ENCODE results near the gene MUS81. TPM values are rescaled to one million over a fixed set of nuclear protein-coding genes. Genes with fewer than 3 reads are reported as not detected.

The MUS81 gene
- total RNA-seq, 2 donors from 2014 or later, result 80.6 to 94.8 TPM

- no peak overlapping the region for H3K27ac Mint-ChIP-seq
- H3K36me3 Mint-ChIP-seq (ENCODE audit: insufficient read depth in 2 of 2), result peaks cover 2 to 13% of the 10 kb centered on the region in 2 donors
- no peaks in the 10 kb centered on the region for H3K9me3 Mint-ChIP-seq
- H3K4me3 Mint-ChIP-seq, result no peak overlapping the region
- ATAC-seq (replicated peaks in 1 of 2), result no peak
- no peaks in the 10 kb centered on the region for H3K27me3 Mint-ChIP-seq (ENCODE audit: low read depth)
- peaks cover 27% of the 10 kb centered on the region for H3K4me1 Mint-ChIP-seq (ENCODE audit: low read depth)
- peak in 1 of 2 donors; percentile 37 for DNase-seq
Measured at GRCh38 chr11:65867284-65868071, 7.2 kb downstream of the MUS81 start.

- no peak for ATAC-seq (replicated peaks in 1 of 2)
- no peak for DNase-seq
Measured at GRCh38 chr11:65868076-65868667, 7.9 kb downstream of the MUS81 start.

GRCh38 chr11:65868907-65869306 is 8.7 kb downstream of the MUS81 start:
- no peak overlapping the region for H3K27ac Mint-ChIP-seq
- ATAC-seq (replicated peaks in 1 of 2), result no peak
- DNase-seq, result no peak
- H3K9me3 Mint-ChIP-seq, result no peaks in the 10 kb centered on the region
- no peak overlapping the region for H3K4me3 Mint-ChIP-seq
- H3K4me1 Mint-ChIP-seq (ENCODE audit: low read depth), result peaks cover 23% of the 10 kb centered on the region
- no peaks in the 10 kb centered on the region for H3K27me3 Mint-ChIP-seq (ENCODE audit: low read depth)
- H3K36me3 Mint-ChIP-seq (ENCODE audit: insufficient read depth in 2 of 2), result peaks cover 0 to 7% of the 10 kb centered on the region in 2 donors

More at GRCh38 chr11:65868076-65868667, 7.9 kb downstream of the MUS81 start:
- Mint-ChIP-seq H3K27ac (no peak overlapping the region), H3K4me1 (ENCODE audit: low read depth) (peaks cover 25% of the 10 kb centered on the region), H3K36me3 (ENCODE audit: insufficient read depth in 2 of 2) (peaks cover 0 to 9% of the 10 kb centered on the region in 2 donors), H3K9me3 (no peaks in the 10 kb centered on the region), H3K4me3 (no peak overlapping the region), H3K27me3 (ENCODE audit: low read depth) (no peaks in the 10 kb centered on the region)

- Mint-ChIP-seq H3K27me3 (ENCODE audit: low read depth) (no peaks in the 10 kb centered on the region), H3K36me3 (ENCODE audit: insufficient read depth in 2 of 2) (peaks cover 0 to 7% of the 10 kb centered on the region in 2 donors), H3K27ac (no peak overlapping the region), H3K4me3 (no peak overlapping the region), H3K4me1 (ENCODE audit: low read depth) (peaks cover 23% of the 10 kb centered on the region), H3K9me3 (no peaks in the 10 kb centered on the region)
- no peak for ATAC-seq (replicated peaks in 1 of 2)
- DNase-seq, result no peak
Measured at GRCh38 chr11:65869643-65870306, 9.5 kb downstream of the MUS81 start.

GRCh38 chr11:65870307-65870658 is 10.1 kb downstream of the MUS81 start:
- ATAC-seq (replicated peaks in 1 of 2), result no peak
- Mint-ChIP-seq H3K4me3 (no peak overlapping the region), H3K27ac (no peak overlapping the region)

DNA sequence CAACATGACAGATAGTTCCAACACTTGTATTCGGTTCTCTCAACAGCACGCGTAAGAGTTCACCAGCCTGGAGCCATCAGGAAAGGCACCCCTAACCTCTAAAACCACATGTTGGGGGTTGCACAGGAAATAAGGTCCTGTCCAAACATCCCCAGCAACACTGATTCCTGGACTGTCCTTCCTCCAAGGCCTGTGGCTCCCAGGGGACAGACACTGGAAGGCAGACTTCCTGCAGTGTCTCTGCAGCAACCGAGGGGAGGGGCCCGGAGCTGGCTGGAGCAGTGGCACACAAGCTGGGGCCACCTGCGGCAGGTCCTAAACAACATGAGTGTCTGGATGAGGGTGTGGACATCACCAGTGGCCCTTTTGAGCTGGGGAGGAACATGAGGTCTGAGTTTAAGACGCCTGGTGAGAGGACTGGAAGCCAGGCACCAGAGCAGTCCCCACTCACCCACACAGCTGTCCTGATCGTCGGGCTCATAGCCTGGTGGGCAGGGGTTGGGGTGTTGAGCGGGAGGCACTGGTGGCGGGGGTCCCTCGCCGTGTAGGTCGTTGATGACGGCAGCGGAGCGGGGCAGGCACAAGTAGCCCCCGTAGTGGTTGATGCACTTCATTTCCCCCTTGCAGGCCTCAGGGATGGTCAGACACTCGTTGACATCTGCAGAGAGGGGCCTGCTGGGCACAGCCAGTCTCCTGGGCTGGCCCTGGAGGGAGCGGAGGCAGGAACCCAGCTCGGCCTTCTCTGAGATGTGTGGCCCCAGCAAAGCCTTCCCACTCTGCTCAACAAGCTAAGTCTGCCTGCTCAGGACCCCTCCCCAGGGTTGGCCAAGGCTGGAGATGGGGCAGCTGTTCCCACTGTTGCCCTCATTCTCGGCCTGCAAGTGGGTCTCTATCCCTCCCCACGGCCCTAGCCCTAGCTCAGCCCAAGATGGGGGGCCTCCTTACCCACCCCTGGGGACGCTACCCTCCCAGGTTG is 10.8 kb downstream of the MUS81 start:
- ATAC-seq (replicated peaks in 1 of 2) (no peak), DNase-seq (no peak)
- no peaks in the 10 kb centered on the region for H3K9me3 Mint-ChIP-seq
- H3K36me3 Mint-ChIP-seq (ENCODE audit: insufficient read depth in 2 of 2), result peaks cover 0 to 4% of the 10 kb centered on the region in 2 donors
- no peaks in the 10 kb centered on the region for H3K27me3 Mint-ChIP-seq (ENCODE audit: low read depth)
- peaks cover 23% of the 10 kb centered on the region for H3K4me1 Mint-ChIP-seq (ENCODE audit: low read depth)
- peak overlapping the region; percentile 42 to 64 for H3K4me3 Mint-ChIP-seq
- no peak overlapping the region for H3K27ac Mint-ChIP-seq

More at GRCh38 chr11:65870307-65870658, 10.1 kb downstream of the MUS81 start:
- Mint-ChIP-seq H3K36me3 (ENCODE audit: insufficient read depth in 2 of 2) (peaks cover 0 to 4% of the 10 kb centered on the region in 2 donors), H3K9me3 (no peaks in the 10 kb centered on the region), H3K4me1 (ENCODE audit: low read depth) (peaks cover 23% of the 10 kb centered on the region), H3K27me3 (ENCODE audit: low read depth) (no peaks in the 10 kb centered on the region)
- no peak for DNase-seq

GRCh38 chr11:65871811-65872548 is 11.7 kb downstream of the MUS81 start:
- peaks cover 18% of the 10 kb centered on the region for H3K4me1 Mint-ChIP-seq (ENCODE audit: low read depth)
- no peaks in the 10 kb centered on the region for H3K27me3 Mint-ChIP-seq (ENCODE audit: low read depth)
- H3K4me3 Mint-ChIP-seq, result peak overlapping the region; percentile 42 to 64
- DNase-seq (no peak), ATAC-seq (replicated peaks in 1 of 2) (no peak)
- H3K9me3 Mint-ChIP-seq, result no peaks in the 10 kb centered on the region
- no peak overlapping the region for H3K27ac Mint-ChIP-seq
- peaks cover 0 to 4% of the 10 kb centered on the region in 2 donors for H3K36me3 Mint-ChIP-seq (ENCODE audit: insufficient read depth in 2 of 2)

DNA sequence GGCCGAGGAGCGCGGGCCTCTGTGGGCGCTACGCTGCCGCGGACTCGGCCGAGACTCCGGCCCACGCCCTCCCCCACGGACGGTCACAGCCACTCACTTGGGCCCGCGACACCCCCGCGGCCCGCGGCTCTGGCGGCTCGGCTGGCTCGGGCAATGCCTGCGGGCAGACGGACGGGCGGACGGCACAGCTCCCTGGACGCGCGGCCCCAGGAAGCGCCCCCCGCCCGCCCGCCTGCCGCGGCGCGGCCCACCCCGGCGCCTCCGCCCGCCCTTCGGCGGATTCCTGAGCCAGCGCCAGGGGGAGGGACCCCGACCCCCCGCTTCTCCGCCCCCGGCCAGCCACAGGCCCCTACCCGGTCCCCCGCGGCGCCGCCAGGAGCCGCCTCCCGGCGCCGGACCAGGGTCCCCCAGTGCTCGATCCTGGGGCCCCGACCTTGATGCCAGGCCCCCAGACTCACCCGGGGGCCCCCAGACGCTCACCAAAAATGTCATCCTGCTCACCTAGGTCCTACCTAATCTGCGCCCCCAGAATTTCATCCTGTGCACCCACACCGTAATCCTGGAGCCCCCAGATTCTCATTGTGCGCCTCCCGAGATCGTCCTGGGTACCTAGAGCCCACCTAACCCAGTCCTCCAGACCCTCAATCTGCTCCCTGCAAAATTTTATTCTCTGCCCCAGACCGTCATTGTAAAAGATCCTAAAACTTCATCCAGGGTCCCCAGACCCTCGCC is 12.5 kb downstream of the MUS81 start, which contains the start of gene EFEMP2:
EFEMP2 (minus strand) TSS at position 215 of the 732 bp plus-strand sequence. CDS start 446 bp downstream, outside the sequence.
- DNase-seq (no peak), ATAC-seq (replicated peaks in 1 of 2) (peak in 1 of 2 donors; percentile 1)
- H3K36me3 Mint-ChIP-seq (ENCODE audit: insufficient read depth in 2 of 2), result no peaks in the 10 kb centered on the region

DNA sequence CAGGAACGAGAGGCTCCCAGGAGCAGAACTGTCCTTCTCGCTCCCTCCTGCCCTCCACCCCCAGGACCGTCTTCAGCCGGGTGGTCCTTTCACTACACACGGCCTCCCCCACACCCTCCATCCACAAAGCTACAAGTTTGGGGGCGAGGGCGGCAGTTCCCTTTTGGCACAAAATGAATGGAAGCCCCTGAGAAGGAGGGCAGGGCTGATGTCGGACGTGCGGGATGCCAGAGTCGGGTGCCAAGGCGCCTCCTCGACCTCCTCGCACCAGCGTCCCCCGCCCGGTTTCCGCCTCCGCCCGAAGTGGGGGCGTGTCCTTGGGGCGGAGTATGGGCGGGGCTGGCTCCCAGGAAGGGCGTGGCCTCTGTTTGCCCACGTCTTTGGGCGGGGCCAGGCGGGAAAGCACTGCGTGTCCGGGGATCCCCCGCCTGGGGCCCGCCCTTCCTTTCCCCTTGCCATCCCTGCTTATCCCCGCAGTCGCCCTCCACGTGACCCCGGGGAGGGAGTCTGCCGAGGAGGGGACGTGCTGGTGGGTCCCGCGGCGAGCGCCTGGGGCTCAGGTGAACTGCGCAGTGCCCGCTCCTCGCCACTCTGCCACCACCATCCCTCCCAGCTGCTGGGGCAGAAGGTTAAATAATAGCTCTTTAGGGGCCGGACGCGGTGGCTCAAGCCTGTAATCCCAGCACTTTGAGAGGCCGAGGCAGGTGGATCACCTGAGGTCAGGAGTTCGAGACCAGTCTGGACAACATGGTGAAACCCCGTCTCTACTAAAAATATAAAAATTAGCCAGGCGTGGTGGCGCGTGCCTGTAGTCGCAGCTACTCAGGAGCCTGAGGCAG is 13.3 kb downstream of the MUS81 start:
- peak; percentile 96 to 99 for DNase-seq
- Mint-ChIP-seq H3K4me1 (ENCODE audit: low read depth) (peaks cover 14% of the 10 kb centered on the region), H3K36me3 (ENCODE audit: insufficient read depth in 2 of 2) (no peaks in the 10 kb centered on the region), H3K27me3 (ENCODE audit: low read depth) (no peaks in the 10 kb centered on the region), H3K9me3 (no peaks in the 10 kb centered on the region), H3K27ac (peak overlapping the region; percentile 79), H3K4me3 (peak overlapping the region; percentile 95 to 98)
- ATAC-seq (replicated peaks in 1 of 2), result peak; percentile 87 to 88

More for the DNA sequence above, 12.5 kb downstream of the MUS81 start, which contains the start of gene EFEMP2:
- H3K9me3 Mint-ChIP-seq, result no peaks in the 10 kb centered on the region
- H3K27ac Mint-ChIP-seq, result peak within 1 kb of the TSS; percentile 79
- H3K4me3 Mint-ChIP-seq, result peak within 1 kb of the TSS; percentile 95 to 98
- peaks cover 14% of the 10 kb centered on the region for H3K4me1 Mint-ChIP-seq (ENCODE audit: low read depth)
- no peaks in the 10 kb centered on the region for H3K27me3 Mint-ChIP-seq (ENCODE audit: low read depth)

- no peak for DNase-seq
- H3K9me3 Mint-ChIP-seq, result no peaks in the 10 kb centered on the region
Measured at GRCh38 chr11:65879617-65880016, 19.4 kb downstream of the MUS81 start, which contains the start of gene CTSW. Gene CTSW, plus strand, starts transcription at chr11:65879837. Its CDS starts 18 bp downstream, at chr11:65879855.

More at GRCh38 chr11:65879617-65880016, 19.4 kb downstream of the MUS81 start, which contains the start of gene CTSW:
- Mint-ChIP-seq H3K27me3 (ENCODE audit: low read depth) (no peaks in the 10 kb centered on the region), H3K4me1 (ENCODE audit: low read depth) (peaks cover 34% of the 10 kb centered on the region), H3K36me3 (ENCODE audit: insufficient read depth in 2 of 2) (peaks cover 0 to 7% of the 10 kb centered on the region in 2 donors), H3K4me3 (peak within 1 kb of the TSS; percentile 70 to 71), H3K27ac (peak within 1 kb of the TSS; percentile 78)
- ATAC-seq (replicated peaks in 1 of 2), result peak; percentile 27 to 62

Data from activated T-cell treated with anti-CD3 and anti-CD28 coated beads, Interleukin-2, amount 50 U/mL, for 72 hours (primary cell).